Heart right ventricle (tissue), 16 donors: ENCODE results near the gene NELFB. TPM values are rescaled to one million over a fixed set of nuclear protein-coding genes. Genes with fewer than 3 reads are reported as not detected.

Experiments used
- ATAC-seq, 8 donors: fragments of 200-7000 bp; cut with Tn5 transposase; one replicate each; pipeline ENCODE4 v1.9.1; 2020; ENCODE audit warnings: mild to moderate bottlenecking in 8 of 8, moderate library complexity in 8 of 8, moderate number of reproducible peaks in 1 of 8
- DNase-seq, 2 donors: peaks; one replicate each; pipeline ENCODE4 v3.0.0-alpha.2; 2020
- H3K27ac ChIP-seq, 10 donors: fragments of 200-600 bp; sonication (generic) in 2 of 10; one replicate each; pipeline versions ENCODE4 v1.5.0 to v1.8.0; 2020 to 2022; ENCODE audit warnings: mild to moderate bottlenecking in 3 of 10
- H3K27me3 ChIP-seq, 7 donors: fragments of 200-600 bp; one replicate each; pipeline ENCODE4 v1.8.0; 2021 to 2022; ENCODE audit warnings: mild to moderate bottlenecking in 2 of 7
- H3K36me3 ChIP-seq, 9 donors: fragments of 200-600 bp; sonication (generic) in 1 of 9; one replicate each; pipeline versions ENCODE4 v1.5.0 to v1.8.0; 2020 to 2022; ENCODE audit warnings: mild to moderate bottlenecking in 2 of 9
- H3K4me1 ChIP-seq, 9 donors: fragments of 200-600 bp; sonication (generic) in 1 of 9; one replicate each; pipeline versions ENCODE4 v1.5.0 to v1.8.0; 2020 to 2022; ENCODE audit warnings: mild to moderate bottlenecking in 4 of 9
- H3K4me3 ChIP-seq, 10 donors: fragments of 200-600 bp; sonication (generic) in 2 of 10; one replicate each; pipeline versions ENCODE4 v1.5.0 to v1.8.0; 2020 to 2022; ENCODE audit warnings: mild to moderate bottlenecking in 7 of 10, moderate library complexity in 2 of 10
- H3K9me3 ChIP-seq, 11 donors: fragments of 200-600 bp in 10 of 11; sonication (generic) in 2 of 11; one replicate each; pipeline versions ENCODE4 v1.5.0 to v1.8.0; 2013 to 2022; ENCODE audit warnings: mild to moderate bottlenecking in 2 of 11, control low read depth in 1 of 11, moderate library complexity in 1 of 11
- WGBS, 2 donors: extraction: QIAGEN DNeasy Blood & Tissue Kit; methylation state at CpG; one replicate each; pipeline ENCODE4 v1.1.7; 2013; ENCODE audit warnings: inconsistent platforms in 1 of 2; 5-methylcytosine and 5-hydroxymethylcytosine counted together
- intact Hi-C, 10 donors: fragments of 100-400 bp; cut with DNase I; formaldehyde crosslinking; loops; one replicate each; pipeline versions ENCODE4 v1.11.1 to v1.14.2; 2022
- polyA plus RNA-seq, 2 donors: library from polyadenylated mRNA; stranded (reverse); fragments of 200-250 nt; gene quantifications; one replicate each; pipeline ENCODE4 v1.2.3, GENCODE V29; 2013
- total RNA-seq, 10 donors: library from RNA; stranded (reverse); fragmentation: NEBNext Ultra II Directional in 3 of 10; extraction: Animal tissue kit (Norgen Biotek cat#: 25700) in 3 of 10; gene quantifications; one replicate each; pipeline versions ENCODE4 v1.2.1 to v1.2.4, GENCODE V29; 2021 to 2023
- TF ChIP-seq, protein P1 (sequence below), 9 donors: fragments of 200-600 bp; sonication (generic) in 2 of 9; IDR thresholded peaks; one replicate each; pipeline versions ENCODE4 v1.5.0 to v1.8.0; 2021 to 2022; ENCODE audit warnings: antibody characterized with exemption in 9 of 9, mild to moderate bottlenecking in 5 of 9, moderate library complexity in 1 of 9
- donor health status: Arrhythmogenic right ventricular cardiomyopathy.
- donor health status: ischemic (EF 13 %, LVEDD 7.1; RV severe dilation, severe dysfunction).
- donor health status: healthy with polysubstance abuse.
- donor health status: DM: no; HTN: yes; CAD: no.
- donor health status: DM: no; HTN: no; CAD: no.
- donor health status: ischemic (EF 25% LVEDD 6.9; RV normal size, moderate dysfunction).
- donor health status: ischemic (EF 25% LVEDD 5.7; RV mildly dilated, moderate dysfunction).
- donor health status: healthy.
- donor health status: DM: yes; HTN: yes; CAD: no.
- donor health status: Ischemic cardiomyopathy.
- donor health status: ischemic (EF 35%, LVEDD 5.7; RV mildly dilated, moderate dysfunction).
- donor health status: nonischemic (EF 11% LVEDD 7.7; RV severe dilation, severe dysfunction).
- donor health status: DM: yes; HTN: yes; CAD: no.
- donor health status: PGD.
- donor health status: ischemic (EF 29% LVEDD 5.4; RV normal size, mild dysfunction).
- donor health status: nonischemic (EF 23%, LVEDD 6.1; RV moderate dilation, normal function).

Gene NELFB
- total and polyA plus RNA-seq, 12 donors = 31.5 to 52.9 (median 39.2) TPM

DNA sequence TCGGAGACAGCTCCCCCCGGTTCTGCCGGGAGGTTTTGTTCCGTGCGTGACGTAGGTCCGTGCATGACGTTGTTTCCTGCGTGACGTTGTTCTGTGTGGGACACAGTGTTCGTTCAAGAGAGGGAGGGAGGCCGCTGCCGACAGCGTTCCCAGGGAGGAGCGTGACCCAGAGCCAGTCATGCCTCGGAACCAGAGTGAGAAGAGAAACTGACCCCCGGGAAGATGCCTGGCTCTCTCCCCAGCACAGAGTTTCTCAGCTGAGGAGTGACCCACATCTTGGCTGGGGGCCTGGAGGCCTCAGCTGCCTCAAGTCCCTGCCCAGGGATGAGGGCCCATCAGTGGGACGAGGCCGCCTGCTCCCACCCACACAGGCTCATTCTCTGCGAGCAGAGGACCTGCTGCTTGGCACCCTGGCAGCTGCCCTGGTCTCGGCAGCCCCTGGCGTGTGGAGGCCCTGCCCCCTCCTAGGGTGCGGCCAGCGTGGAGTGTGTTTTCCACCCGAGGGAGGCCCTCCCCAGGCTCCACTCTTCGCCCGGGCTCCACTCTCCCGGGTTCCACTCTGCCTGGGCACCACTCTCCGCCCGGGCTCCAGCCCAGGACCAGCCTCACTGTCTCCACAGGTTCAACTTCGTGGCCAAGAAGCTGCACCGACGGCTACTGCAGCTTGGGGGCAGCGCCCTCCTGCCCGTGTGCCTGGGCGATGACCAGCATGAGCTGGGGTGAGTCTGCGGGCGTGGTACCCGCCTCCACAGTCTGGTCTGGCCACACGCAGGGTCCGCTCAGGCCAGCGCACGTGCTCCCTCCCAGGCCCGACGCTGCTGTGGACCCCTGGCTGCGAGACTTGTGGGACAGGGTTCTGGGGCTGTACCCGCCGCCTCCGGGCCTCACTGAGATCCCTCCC is 41.7 kb upstream of the NELFB start:
- H3K4me3 ChIP-seq = no peak overlapping the region
- no peaks in the 10 kb centered on the region for H3K27me3 ChIP-seq
- peaks cover 0 to 52% (median 0%) of the 10 kb centered on the region in 9 donors for H3K36me3 ChIP-seq
- DNase-seq (no peak), ATAC-seq (no peak)
- TF ChIP-seq, protein P1, sequence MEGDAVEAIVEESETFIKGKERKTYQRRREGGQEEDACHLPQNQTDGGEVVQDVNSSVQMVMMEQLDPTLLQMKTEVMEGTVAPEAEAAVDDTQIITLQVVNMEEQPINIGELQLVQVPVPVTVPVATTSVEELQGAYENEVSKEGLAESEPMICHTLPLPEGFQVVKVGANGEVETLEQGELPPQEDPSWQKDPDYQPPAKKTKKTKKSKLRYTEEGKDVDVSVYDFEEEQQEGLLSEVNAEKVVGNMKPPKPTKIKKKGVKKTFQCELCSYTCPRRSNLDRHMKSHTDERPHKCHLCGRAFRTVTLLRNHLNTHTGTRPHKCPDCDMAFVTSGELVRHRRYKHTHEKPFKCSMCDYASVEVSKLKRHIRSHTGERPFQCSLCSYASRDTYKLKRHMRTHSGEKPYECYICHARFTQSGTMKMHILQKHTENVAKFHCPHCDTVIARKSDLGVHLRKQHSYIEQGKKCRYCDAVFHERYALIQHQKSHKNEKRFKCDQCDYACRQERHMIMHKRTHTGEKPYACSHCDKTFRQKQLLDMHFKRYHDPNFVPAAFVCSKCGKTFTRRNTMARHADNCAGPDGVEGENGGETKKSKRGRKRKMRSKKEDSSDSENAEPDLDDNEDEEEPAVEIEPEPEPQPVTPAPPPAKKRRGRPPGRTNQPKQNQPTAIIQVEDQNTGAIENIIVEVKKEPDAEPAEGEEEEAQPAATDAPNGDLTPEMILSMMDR (IDR thresholded peaks at IDR 0.05) = peak in 1 of 9 donors; percentile 5
- peaks cover 4 to 17% (median 12%) of the 10 kb centered on the region in 9 donors for H3K4me1 ChIP-seq
- no peaks in the 10 kb centered on the region for H3K9me3 ChIP-seq
- intact Hi-C loops = no loop called here
- WGBS, 2 donors = 91% methylated on average over 49 of the region's 49 CpGs
- no peak overlapping the region for H3K27ac ChIP-seq

DNA sequence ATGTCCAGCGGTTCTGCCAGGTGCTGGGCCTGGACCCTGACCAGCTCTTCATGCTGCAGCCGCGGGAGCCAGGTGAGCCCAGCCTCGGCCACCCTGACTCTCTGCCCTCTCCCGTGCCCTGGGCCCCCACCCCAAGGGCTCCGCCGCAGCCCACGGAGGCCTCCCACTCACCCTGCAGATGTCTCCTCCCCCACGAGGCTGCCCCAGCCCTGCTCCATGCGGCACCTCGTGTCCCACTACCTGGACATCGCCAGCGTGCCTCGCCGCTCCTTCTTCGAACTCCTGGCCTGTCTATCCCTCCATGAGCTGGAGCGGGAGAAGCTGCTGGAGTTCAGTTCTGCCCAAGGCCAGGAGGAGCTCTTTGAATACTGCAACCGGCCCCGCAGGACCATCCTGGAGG is 40.5 kb upstream of the NELFB start:
- H3K9me3 ChIP-seq = no peaks in the 10 kb centered on the region
- peaks cover 0 to 41% (median 0%) of the 10 kb centered on the region in 9 donors for H3K36me3 ChIP-seq
- TF ChIP-seq, protein P1 (IDR thresholded peaks at IDR 0.05) = no peak
- ATAC-seq (no peak), DNase-seq (no peak)
- H3K27ac ChIP-seq = no peak overlapping the region
- no peaks in the 10 kb centered on the region for H3K27me3 ChIP-seq
- peaks cover 10 to 28% (median 19%) of the 10 kb centered on the region in 9 donors for H3K4me1 ChIP-seq
- H3K4me3 ChIP-seq = no peak overlapping the region
- 94% methylated on average over 18 to 19 of the region's 19 CpGs for WGBS, 2 donors
- intact Hi-C loops = no loop called here

DNA sequence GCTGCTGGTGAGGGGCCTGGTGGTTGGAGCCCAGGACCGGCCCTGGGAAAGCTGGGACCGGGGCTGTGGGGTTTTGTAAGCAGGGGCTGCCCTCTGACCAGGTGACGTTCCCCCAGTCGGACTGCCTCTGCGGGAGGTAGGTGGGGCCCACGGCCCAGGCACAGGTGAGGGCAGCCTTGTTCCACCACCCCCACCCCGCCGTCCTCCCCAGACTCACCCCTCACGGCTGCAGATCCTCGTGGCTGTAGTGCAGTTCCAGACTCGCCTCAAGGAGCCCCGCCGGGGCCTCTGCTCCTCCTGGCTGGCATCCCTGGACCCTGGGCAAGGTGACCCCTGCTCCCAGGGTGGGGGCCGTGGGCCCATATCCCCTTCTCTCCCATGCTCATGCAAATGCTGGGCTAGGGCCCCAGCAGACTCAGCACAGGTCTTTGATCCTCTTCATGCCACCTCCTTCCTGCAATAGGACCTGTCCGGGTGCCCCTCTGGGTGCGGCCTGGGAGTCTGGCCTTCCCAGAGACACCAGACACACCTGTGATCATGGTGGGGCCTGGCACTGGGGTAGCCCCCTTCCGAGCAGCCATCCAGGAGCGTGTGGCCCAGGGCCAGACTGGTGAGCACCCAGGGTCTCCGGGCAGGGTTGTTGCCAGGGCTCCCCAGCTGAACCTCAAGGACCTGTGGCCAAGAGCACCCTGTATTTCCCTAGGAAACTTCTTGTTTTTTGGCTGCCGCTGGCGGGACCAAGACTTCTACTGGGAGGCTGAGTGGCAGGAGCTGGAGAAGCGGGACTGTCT is 39.7 kb upstream of the NELFB start:
- 94 to 97% methylated on average over 22 of the region's 22 CpGs for WGBS, 2 donors
- ATAC-seq (no peak), DNase-seq (no peak)
- TF ChIP-seq, protein P1 (IDR thresholded peaks at IDR 0.05) = no peak
- Histone ChIP-seq H3K27ac (no peak overlapping the region), H3K36me3 (peaks cover 0 to 35% (median 0%) of the 10 kb centered on the region in 9 donors), H3K9me3 (no peaks in the 10 kb centered on the region), H3K4me3 (no peak overlapping the region), H3K4me1 (peaks cover 10 to 28% (median 19%) of the 10 kb centered on the region in 9 donors), H3K27me3 (no peaks in the 10 kb centered on the region)
- intact Hi-C loops = no loop called here

DNA sequence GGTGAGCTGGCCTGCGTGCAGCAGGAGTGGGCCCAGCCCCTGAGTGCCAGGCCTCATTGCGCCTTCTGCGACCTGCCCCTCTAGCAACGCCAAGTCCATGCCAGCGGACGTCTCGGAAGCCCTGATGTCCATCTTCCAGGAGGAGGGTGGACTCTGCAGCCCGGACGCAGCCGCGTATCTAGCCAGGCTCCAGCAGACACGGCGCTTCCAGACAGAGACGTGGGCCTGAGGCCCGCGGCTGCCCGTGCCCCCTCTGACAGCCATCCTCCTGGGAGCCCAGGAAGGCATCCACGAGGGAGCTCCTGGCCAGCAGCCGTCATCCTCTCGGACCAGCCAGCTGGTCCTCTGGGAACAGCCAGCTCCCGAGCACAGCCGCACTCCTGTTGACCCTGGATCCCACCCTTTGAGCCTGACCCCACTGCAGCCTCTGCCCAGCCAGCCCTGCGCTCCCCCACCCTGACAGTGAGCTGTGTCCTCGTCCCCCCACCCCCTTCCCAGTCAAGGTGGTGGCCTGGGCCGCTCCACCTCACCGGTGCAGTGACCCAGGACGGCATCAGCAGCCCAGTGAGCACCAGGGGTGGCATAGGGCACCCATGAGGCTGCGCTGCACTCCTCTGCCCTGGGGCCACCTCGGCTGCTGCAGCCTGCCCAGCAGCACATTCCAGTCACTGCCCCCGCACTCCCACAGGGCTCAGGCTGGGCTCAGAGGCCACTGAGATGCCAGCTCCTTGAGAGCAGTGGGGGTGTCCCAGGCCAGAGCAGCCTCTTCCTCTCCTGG is 38.8 kb upstream of the NELFB start:
- intact Hi-C loops = no loop called here
- Histone ChIP-seq H3K27me3 (peaks cover 0 to under 1% (median 0%) of the 10 kb centered on the region in 7 donors), H3K4me1 (peaks cover 10 to 35% (median 19%) of the 10 kb centered on the region in 9 donors), H3K27ac (no peak overlapping the region), H3K9me3 (no peaks in the 10 kb centered on the region), H3K36me3 (peaks cover 0 to 31% (median 0%) of the 10 kb centered on the region in 9 donors), H3K4me3 (peak overlapping the region in 1 of 10 donors; percentile 47)
- DNase-seq = no peak
- WGBS, 2 donors = 91 to 97% methylated on average over 30 of the region's 30 CpGs
- TF ChIP-seq, protein P1 (IDR thresholded peaks at IDR 0.05) = no peak
- no peak for ATAC-seq
